ENCODE results near the gene GAPDHS. TPM values are rescaled to one million over a fixed set of nuclear protein-coding genes. Genes with fewer than 3 reads are reported as not detected.

Gene GAPDHS
- total and polyA plus RNA-seq, 2 of the 13 experiments (the other 11 are each of a cell fraction or from before 2014, with no cell fraction given), result not detected

- TF ChIP-seq ZNF883 (CRISPR knock-in tag; IDR thresholded peaks at IDR 0.05; ENCODE audit: not compliant biosample characterization) (no peak), E2F2 (CRISPR knock-in tag; IDR thresholded peaks at IDR 0.05; ENCODE audit: borderline replicate concordance) (no peak), RFX5 (IDR thresholded peaks at IDR 0.05; ENCODE audit: low read depth, low read length) (no peak), FIP1L1 (IDR thresholded peaks at IDR 0.05; ENCODE audit: borderline replicate concordance, insufficient read depth, low read depth, low read length) (no peak), ZSCAN5A (CRISPR knock-in tag; IDR thresholded peaks at IDR 0.05; ENCODE audit: borderline replicate concordance) (no peak), ATF7 (IDR thresholded peaks at IDR 0.05) (no peak), ATF7 (CRISPR knock-in tag; IDR thresholded peaks at IDR 0.05) (no peak), ZC3H4 (CRISPR knock-in tag; IDR thresholded peaks at IDR 0.05; ENCODE audit: borderline replicate concordance) (no peak), SMAD9 (CRISPR knock-in tag; IDR thresholded peaks at IDR 0.05) (no peak), KAT7 (CRISPR knock-in tag; IDR thresholded peaks at IDR 0.05; ENCODE audit: borderline replicate concordance) (no peak), RAD21 (CRISPR knock-in tag; IDR thresholded peaks at IDR 0.05) (peak; percentile 91), ZNF34 (CRISPR knock-in tag; IDR thresholded peaks at IDR 0.05; ENCODE audit: borderline replicate concordance) (0 out of 2 replicates have a peak, but pooled peaks have one; percentile 41), NONO (IDR thresholded peaks at IDR 0.05) (no peak), NONO (CRISPR knock-in tag; conservative IDR thresholded peaks at IDR 0.05) (0 out of 2 replicates have a peak, but pooled peaks have one; percentile 26), ZNF280B (CRISPR knock-in tag; IDR thresholded peaks at IDR 0.05; ENCODE audit: borderline replicate concordance) (no peak; the same call in 1 of the 2 replicates), ZNF333 (CRISPR knock-in tag; IDR thresholded peaks at IDR 0.05; ENCODE audit: borderline replicate concordance) (no peak)
- TF ChIP-seq, protein P1, sequence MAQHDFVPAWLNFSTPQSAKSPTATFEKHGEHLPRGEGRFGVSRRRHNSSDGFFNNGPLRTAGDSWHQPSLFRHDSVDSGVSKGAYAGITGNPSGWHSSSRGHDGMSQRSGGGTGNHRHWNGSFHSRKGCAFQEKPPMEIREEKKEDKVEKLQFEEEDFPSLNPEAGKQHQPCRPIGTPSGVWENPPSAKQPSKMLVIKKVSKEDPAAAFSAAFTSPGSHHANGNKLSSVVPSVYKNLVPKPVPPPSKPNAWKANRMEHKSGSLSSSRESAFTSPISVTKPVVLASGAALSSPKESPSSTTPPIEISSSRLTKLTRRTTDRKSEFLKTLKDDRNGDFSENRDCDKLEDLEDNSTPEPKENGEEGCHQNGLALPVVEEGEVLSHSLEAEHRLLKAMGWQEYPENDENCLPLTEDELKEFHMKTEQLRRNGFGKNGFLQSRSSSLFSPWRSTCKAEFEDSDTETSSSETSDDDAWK (CRISPR knock-in tag; IDR thresholded peaks at IDR 0.05), result no peak
Measured at GRCh38 chr19:35495107-35496064, 37.9 kb upstream of the GAPDHS start (continued).
